ENCODE results near the gene BCAS1. TPM values are rescaled to one million over a fixed set of nuclear protein-coding genes. Genes with fewer than 3 reads are reported as not detected.

The BCAS1 gene
- total and polyA plus RNA-seq, 10 of the 15 experiments (the other 5 are each of a cell fraction or from before 2014, with no cell fraction given): 0.21 to 1.4 (median 0.55) TPM

DNA sequence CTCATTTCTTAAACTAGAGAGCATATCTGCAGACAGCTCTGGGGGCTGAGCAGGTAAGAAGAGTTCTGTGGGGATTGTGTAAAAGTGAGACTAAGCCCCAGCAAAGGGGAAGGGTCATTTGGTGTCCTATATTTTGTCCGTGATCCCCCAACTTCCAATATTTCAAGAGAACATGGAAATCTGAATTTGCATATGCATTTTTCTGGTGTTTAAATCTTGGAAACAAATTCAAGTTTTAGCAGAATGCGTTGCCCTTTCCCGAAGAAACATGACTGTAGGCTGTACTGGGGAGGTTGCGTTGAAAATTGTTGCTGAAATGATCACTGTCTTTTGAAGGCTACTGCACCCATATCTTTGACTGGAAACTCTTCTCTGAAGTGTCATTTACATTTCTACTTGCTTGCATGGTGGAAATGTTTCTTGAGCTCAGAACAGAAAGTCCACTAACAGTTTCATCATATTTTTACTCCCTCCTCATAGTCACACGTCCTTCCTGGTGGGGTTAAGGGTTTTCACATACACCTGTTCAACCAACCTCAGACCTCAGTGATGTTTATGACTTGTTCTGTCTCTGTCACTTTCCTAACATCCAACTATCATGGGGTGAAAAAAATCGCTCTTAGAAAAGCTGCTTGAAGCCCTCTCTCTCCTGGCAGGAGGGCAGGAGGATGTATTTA is 140.3 kb downstream of the BCAS1 start (continued):
- TF ChIP-seq, protein P1, sequence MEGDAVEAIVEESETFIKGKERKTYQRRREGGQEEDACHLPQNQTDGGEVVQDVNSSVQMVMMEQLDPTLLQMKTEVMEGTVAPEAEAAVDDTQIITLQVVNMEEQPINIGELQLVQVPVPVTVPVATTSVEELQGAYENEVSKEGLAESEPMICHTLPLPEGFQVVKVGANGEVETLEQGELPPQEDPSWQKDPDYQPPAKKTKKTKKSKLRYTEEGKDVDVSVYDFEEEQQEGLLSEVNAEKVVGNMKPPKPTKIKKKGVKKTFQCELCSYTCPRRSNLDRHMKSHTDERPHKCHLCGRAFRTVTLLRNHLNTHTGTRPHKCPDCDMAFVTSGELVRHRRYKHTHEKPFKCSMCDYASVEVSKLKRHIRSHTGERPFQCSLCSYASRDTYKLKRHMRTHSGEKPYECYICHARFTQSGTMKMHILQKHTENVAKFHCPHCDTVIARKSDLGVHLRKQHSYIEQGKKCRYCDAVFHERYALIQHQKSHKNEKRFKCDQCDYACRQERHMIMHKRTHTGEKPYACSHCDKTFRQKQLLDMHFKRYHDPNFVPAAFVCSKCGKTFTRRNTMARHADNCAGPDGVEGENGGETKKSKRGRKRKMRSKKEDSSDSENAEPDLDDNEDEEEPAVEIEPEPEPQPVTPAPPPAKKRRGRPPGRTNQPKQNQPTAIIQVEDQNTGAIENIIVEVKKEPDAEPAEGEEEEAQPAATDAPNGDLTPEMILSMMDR (IDR thresholded peaks at IDR 0.05 in 2 of 3, conservative IDR thresholded peaks at IDR 0.05 in 1 of 3; ENCODE audit: control insufficient read depth in 2 of 3, extremely low read depth in 1 of 3, insufficient read depth in 1 of 3, low read depth in 3 of 3, low read length in 3 of 3): no peak
- peak; percentile 76; the same call in 2 of the 3 replicates for TF ChIP-seq POU2F2 (IDR thresholded peaks at IDR 0.05; ENCODE audit: borderline replicate concordance, low read depth, low read length)
- TF ChIP-seq CREB1 (IDR thresholded peaks at IDR 0.05; ENCODE audit: low read depth): peak; percentile 91
- TF ChIP-seq IRF3 (IDR thresholded peaks at IDR 0.05): no peak
- no peak for TF ChIP-seq CEBPZ (IDR thresholded peaks at IDR 0.05; ENCODE audit: low read depth, low read length)
- no peak for TF ChIP-seq FOS (IDR thresholded peaks at IDR 0.05; ENCODE audit: borderline replicate concordance, extremely low read depth, insufficient read length)
- TF ChIP-seq USF2 (IDR thresholded peaks at IDR 0.05; ENCODE audit: borderline replicate concordance, low read depth, low read length): no peak
- TF ChIP-seq IRF5 (IDR thresholded peaks at IDR 0.05; ENCODE audit: borderline replicate concordance): no peak
- no peak for TF ChIP-seq SREBF1 (IDR thresholded peaks at IDR 0.05; ENCODE audit: low read length)
- TF ChIP-seq EP300 (IDR thresholded peaks at IDR 0.05; ENCODE audit: borderline replicate concordance in 1 of 2, control insufficient read depth in 1 of 2, low read depth in 2 of 2, low read length in 2 of 2): peak; percentile 76 to 83
- TF ChIP-seq GATAD2B (conservative IDR thresholded peaks at IDR 0.05; ENCODE audit: low read depth): 0 out of 2 replicates have a peak, but pooled peaks have one; percentile 11
- no peak for TF ChIP-seq EZH2 (IDR thresholded peaks at IDR 0.05; ENCODE audit: borderline replicate concordance, control insufficient read depth, low read depth, low read length)
- peak; percentile 84 for TF ChIP-seq ATF7 (IDR thresholded peaks at IDR 0.05; ENCODE audit: low read depth)
- no peak for TF ChIP-seq NR2C1 (IDR thresholded peaks at IDR 0.05)
- TF ChIP-seq, protein P2, sequence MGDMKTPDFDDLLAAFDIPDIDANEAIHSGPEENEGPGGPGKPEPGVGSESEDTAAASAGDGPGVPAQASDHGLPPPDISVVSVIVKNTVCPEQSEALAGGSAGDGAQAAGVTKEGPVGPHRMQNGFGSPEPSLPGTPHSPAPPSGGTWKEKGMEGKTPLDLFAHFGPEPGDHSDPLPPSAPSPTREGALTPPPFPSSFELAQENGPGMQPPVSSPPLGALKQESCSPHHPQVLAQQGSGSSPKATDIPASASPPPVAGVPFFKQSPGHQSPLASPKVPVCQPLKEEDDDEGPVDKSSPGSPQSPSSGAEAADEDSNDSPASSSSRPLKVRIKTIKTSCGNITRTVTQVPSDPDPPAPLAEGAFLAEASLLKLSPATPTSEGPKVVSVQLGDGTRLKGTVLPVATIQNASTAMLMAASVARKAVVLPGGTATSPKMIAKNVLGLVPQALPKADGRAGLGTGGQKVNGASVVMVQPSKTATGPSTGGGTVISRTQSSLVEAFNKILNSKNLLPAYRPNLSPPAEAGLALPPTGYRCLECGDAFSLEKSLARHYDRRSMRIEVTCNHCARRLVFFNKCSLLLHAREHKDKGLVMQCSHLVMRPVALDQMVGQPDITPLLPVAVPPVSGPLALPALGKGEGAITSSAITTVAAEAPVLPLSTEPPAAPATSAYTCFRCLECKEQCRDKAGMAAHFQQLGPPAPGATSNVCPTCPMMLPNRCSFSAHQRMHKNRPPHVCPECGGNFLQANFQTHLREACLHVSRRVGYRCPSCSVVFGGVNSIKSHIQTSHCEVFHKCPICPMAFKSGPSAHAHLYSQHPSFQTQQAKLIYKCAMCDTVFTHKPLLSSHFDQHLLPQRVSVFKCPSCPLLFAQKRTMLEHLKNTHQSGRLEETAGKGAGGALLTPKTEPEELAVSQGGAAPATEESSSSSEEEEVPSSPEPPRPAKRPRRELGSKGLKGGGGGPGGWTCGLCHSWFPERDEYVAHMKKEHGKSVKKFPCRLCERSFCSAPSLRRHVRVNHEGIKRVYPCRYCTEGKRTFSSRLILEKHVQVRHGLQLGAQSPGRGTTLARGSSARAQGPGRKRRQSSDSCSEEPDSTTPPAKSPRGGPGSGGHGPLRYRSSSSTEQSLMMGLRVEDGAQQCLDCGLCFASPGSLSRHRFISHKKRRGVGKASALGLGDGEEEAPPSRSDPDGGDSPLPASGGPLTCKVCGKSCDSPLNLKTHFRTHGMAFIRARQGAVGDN (IDR thresholded peaks at IDR 0.05): peak; percentile 54; the same call in 1 of the 2 replicates
